Hepatocyte (in vitro differentiated cells): Measurements from ENCODE around the gene BUD31. TPM values are rescaled to one million over a fixed set of nuclear protein-coding genes. Genes with fewer than 3 reads are reported as not detected.
A peak's percentile ranks its signal among the peaks of the same experiment; 100 is the strongest.

Source experiments
- DNase-seq: peaks from one replicate; pipeline ENCODE4 v3.0.0-alpha.2; 2016; ENCODE audit warnings: low spot score
- H2AFZ ChIP-seq: fragments of 200-600 bp; sonication (generic); 2 replicates; pipeline ENCODE4 v1.6.0; 2016; ENCODE audit warnings: antibody characterized with exemption, mild to moderate bottlenecking
- H3K27ac ChIP-seq: fragments of 200-600 bp; sonication (generic); 2 replicates; pipeline ENCODE4 v1.5.1; 2016; ENCODE audit warnings: mild to moderate bottlenecking
- H3K27me3 ChIP-seq: fragments of 200-600 bp; sonication (generic); 2 replicates; pipeline ENCODE4 v1.6.1; 2016
- H3K36me3 ChIP-seq: fragments of 200-600 bp; sonication (generic); replicated peaks from 2 replicates; pipeline ENCODE4 v1.5.1; 2016; ENCODE audit warnings: low read depth; ENCODE audit not compliant: insufficient read depth
- H3K4me1 ChIP-seq: fragments of 200-600 bp; sonication (generic); 2 replicates; pipeline ENCODE4 v1.5.1; 2016; ENCODE audit warnings: mild to moderate bottlenecking, moderate library complexity; ENCODE audit not compliant: insufficient read depth
- H3K4me2 ChIP-seq: fragments of 200-600 bp; sonication (generic); 2 replicates; pipeline ENCODE4 v1.6.0; 2016
- H3K4me3 ChIP-seq: fragments of 200-600 bp; sonication (generic); 2 replicates; pipeline ENCODE4 v1.5.1; 2016; ENCODE audit warnings: mild to moderate bottlenecking
- H3K79me2 ChIP-seq: fragments of 200-600 bp; sonication (generic); 2 replicates; pipeline ENCODE4 v1.6.0; 2017; ENCODE audit warnings: mild to moderate bottlenecking
- H3K9me2 ChIP-seq: fragments of 200-600 bp; sonication (generic); replicated peaks from 2 replicates; pipeline ENCODE4 v1.6.0; 2017; ENCODE audit warnings: mild to moderate bottlenecking; ENCODE audit not compliant: insufficient read depth
- H3K9me3 ChIP-seq: fragments of 200-600 bp; sonication (generic); 2 replicates; pipeline ENCODE4 v1.5.1; 2016; ENCODE audit warnings: low read depth, mild to moderate bottlenecking
- H4K20me1 ChIP-seq: fragments of 200-600 bp; sonication (generic); 2 replicates; pipeline ENCODE4 v1.6.0; 2016; ENCODE audit warnings: mild to moderate bottlenecking; ENCODE audit not compliant: insufficient read depth, poor library complexity, severe bottlenecking
- CTCF ChIP-seq: fragments of 200-600 bp; sonication (generic); IDR thresholded peaks from 2 replicates; pipeline ENCODE4 v1.5.1; 2016; ENCODE audit warnings: antibody characterized with exemption, mild to moderate bottlenecking; ENCODE audit not compliant: poor library complexity
- EZH2 ChIP-seq: fragments of 200-600 bp; sonication (generic); IDR thresholded peaks from 2 replicates; pipeline ENCODE4 v1.6.1; 2016; ENCODE audit warnings: antibody characterized with exemption, mild to moderate bottlenecking, borderline replicate concordance
- EZH2phosphoT487 ChIP-seq: fragments of 200-600 bp; sonication (generic); IDR thresholded peaks from one replicate; pipeline ENCODE4 v1.6.1; 2018; ENCODE audit warnings: antibody characterized with exemption, mild to moderate bottlenecking, low read depth, moderate library complexity; ENCODE audit not compliant: unreplicated experiment, severe bottlenecking
- WGBS: methylation state at CpG from one replicate; pipeline ENCODE4 v1.1.6; 2016; ENCODE audit warnings: low lambda C conversion rate; ENCODE audit errors: missing lambda C conversion rate; 5-methylcytosine and 5-hydroxymethylcytosine counted together
- polyA plus RNA-seq: library from polyadenylated mRNA; unstranded; fragments of >200 nt; fragmentation: Nextera tagmentation; extraction: Ambion mirVana; gene quantifications from 2 replicates; pipeline ENCODE4 v1.2.1, GENCODE V29; 2016
- total RNA-seq: library from RNA; depleted of rRNA; stranded (reverse); fragments of >200 nt; gene quantifications from 2 replicates; pipeline ENCODE4 v1.2.3, GENCODE V29; 2014

The BUD31 gene
- total and polyA plus RNA-seq, 2 experiments from 2014 or later, result 77.5 to 233 TPM

DNA sequence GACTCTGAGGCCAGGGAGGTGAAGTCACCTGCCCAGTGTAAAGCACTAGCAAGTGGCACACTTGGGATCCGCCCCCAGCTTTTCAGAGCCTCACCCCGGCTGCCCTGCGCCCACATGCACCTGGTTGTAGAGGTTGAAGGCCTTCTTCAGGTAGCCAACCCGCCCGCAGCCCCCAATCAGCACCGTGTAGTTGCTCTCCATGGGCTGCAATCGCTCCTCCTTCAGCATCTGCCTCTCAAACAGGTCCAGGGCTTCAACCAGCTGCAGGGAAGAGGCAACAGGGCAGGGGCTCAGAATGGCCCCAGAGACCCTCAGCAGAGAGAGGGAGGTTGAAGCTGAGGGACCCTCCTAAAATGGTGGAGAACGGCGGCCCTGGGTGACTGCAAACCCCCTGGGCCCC lies 24.4 kb downstream of the BUD31 start:
- H2AFZ ChIP-seq, result no peak overlapping the region
- peaks cover 45% of the 10 kb centered on the region for H3K79me2 ChIP-seq
- H3K36me3 ChIP-seq, result no peaks in the 10 kb centered on the region
- H4K20me1 ChIP-seq, result no peaks in the 10 kb centered on the region
- no peak overlapping the region for H3K4me2 ChIP-seq
- H3K9me2 ChIP-seq, result no peaks in the 10 kb centered on the region
- TF ChIP-seq EZH2phosphoT487 (no peak), EZH2 (no peak), CTCF (no peak)
- 96% methylated on average over 9 of the region's 9 CpGs for WGBS
- H3K4me3 ChIP-seq, result no peak overlapping the region
- DNase-seq, result no peak
- peak overlapping the region; percentile 92 for H3K27ac ChIP-seq
- H3K9me3 ChIP-seq, result no peaks in the 10 kb centered on the region
- H3K27me3 ChIP-seq, result no peaks in the 10 kb centered on the region
- peaks cover 23% of the 10 kb centered on the region for H3K4me1 ChIP-seq

DNA sequence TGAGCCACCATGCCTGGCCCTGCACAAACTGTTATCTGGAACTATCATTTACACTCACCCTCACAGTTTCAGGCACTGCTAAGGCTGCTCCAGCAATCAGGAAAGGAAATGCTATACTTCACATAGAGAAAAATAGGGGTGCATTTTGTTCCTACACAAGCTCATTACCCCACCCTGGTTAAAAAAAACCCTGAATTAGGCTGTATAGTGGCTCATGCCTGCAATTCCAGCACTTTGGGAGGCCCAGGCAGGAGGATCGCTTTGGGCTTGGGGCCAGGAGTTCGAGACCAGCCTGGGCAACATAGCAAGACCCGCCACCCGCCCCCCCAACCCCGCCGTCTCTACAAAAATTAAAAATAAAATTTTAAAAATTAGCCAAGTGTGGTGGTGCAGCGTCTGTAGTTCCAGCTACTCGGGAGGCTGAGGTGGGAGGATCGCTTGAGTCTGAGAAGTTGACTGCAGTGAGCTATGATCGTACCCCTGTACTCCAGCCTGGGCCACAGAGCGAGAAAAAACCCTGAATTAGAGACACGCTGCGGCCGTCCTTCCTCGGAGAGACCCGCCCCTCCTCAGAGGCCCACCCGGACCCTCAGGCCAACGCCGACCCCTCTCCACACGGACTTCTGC lies 29.3 kb downstream of the BUD31 start:
- Histone ChIP-seq H2AFZ (peak overlapping the region; percentile 86), H3K79me2 (peaks cover 72% of the 10 kb centered on the region)

GRCh38 chr7:99438573-99439480 lies 30.1 kb downstream of the BUD31 start, which contains the start of the genes CPSF4 and PTCD1:
TSS of gene CPSF4 (plus strand) at chr7:99438943. CDS start at chr7:99439083, 140 bp downstream.
TSS of gene PTCD1 (minus strand) at chr7:99438798. CDS start at chr7:99435242, 3,556 bp downstream.
- Histone ChIP-seq H3K4me1 (peaks cover 10% of the 10 kb centered on the region), H3K4me2 (peak within 1 kb of the TSS; percentile 90), H3K9me2 (no peaks in the 10 kb centered on the region), H3K36me3 (no peaks in the 10 kb centered on the region), H4K20me1 (peaks cover 6% of the 10 kb centered on the region), H3K27ac (peak within 1 kb of the TSS; percentile 91), H2AFZ (peak within 1 kb of the TSS; percentile 86), H3K79me2 (peaks cover 73% of the 10 kb centered on the region), H3K4me3 (peak within 1 kb of the TSS; percentile 93), H3K9me3 (no peaks in the 10 kb centered on the region), H3K27me3 (no peaks in the 10 kb centered on the region)
- TF ChIP-seq EZH2 (no peak), EZH2phosphoT487 (no peak), CTCF (no peak)
- 1% methylated on average over 61 of the region's 89 CpGs for WGBS
- DNase-seq, result peak; percentile 99

More for the DNA sequence above, 29.3 kb downstream of the BUD31 start:
- Histone ChIP-seq H3K27me3 (no peaks in the 10 kb centered on the region), H3K36me3 (no peaks in the 10 kb centered on the region), H3K4me2 (peak overlapping the region; percentile 75), H3K9me3 (no peaks in the 10 kb centered on the region), H3K27ac (peak overlapping the region; percentile 73), H3K9me2 (no peaks in the 10 kb centered on the region), H3K4me3 (peak overlapping the region; percentile 93), H3K4me1 (peaks cover 15% of the 10 kb centered on the region), H4K20me1 (peaks cover 6% of the 10 kb centered on the region)
- TF ChIP-seq EZH2phosphoT487, result no peak
- TF ChIP-seq CTCF, result no peak
- TF ChIP-seq EZH2, result no peak
- WGBS, result 40% methylated on average over 11 of the region's 20 CpGs
- DNase-seq, result peak; percentile 15
